RWPE1 (cell line): ENCODE measurements around the gene CAPN3.

Source experiments
- CTCF ChIA-PET: fragments of 350-600 bp; sonication (Branson Sonifier 250); formaldehyde crosslinking; extraction: SDS; loops from one replicate; lab custom pipeline; 2021; lab: Yijun Ruan, JAX
- POLR2A ChIA-PET: fragments of 400-600 bp; formaldehyde crosslinking; extraction: SDS; loops from one replicate; lab custom pipeline; 2020; ENCODE audit warnings: antibody characterized with exemption; ENCODE audit not compliant: low non-redundant PET; lab: Yijun Ruan, JAX
- DNase-seq: peaks from one replicate; pipeline ENCODE4 v3.0.0; 2012; ENCODE audit warnings: low spot score
- H3K27ac ChIP-seq: fragments of 450-650 bp; 2 replicates; pipeline ENCODE4 v1.5.1; 2017
- TF ChIP-seq, protein P1 (sequence below): fragments of 450-650 bp; conservative IDR thresholded peaks from 2 replicates; pipeline ENCODE4 v1.5.1; 2017; ENCODE audit warnings: low read depth, mild to moderate bottlenecking

CAPN3 gene

DNA sequence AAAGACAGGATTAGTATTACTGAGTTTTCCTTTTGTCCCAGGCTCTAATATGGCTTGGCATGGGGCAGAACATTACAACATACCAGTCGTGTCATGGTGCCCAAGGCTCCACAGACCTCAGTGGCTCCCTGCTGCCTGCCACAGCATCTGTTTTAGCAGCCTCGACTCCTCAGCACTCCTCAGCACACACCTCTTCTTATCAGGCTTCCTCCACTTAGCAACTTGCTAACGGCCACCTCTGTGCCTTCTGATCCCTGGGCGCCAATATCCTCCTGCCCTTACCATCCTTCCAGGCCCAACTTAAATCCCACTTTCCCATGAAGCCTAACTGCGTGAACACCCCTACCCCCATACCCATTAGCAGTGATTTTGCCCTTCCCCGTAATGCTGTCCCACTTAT lies 6.2 kb upstream of the CAPN3 start:
- TF ChIP-seq, protein P1, sequence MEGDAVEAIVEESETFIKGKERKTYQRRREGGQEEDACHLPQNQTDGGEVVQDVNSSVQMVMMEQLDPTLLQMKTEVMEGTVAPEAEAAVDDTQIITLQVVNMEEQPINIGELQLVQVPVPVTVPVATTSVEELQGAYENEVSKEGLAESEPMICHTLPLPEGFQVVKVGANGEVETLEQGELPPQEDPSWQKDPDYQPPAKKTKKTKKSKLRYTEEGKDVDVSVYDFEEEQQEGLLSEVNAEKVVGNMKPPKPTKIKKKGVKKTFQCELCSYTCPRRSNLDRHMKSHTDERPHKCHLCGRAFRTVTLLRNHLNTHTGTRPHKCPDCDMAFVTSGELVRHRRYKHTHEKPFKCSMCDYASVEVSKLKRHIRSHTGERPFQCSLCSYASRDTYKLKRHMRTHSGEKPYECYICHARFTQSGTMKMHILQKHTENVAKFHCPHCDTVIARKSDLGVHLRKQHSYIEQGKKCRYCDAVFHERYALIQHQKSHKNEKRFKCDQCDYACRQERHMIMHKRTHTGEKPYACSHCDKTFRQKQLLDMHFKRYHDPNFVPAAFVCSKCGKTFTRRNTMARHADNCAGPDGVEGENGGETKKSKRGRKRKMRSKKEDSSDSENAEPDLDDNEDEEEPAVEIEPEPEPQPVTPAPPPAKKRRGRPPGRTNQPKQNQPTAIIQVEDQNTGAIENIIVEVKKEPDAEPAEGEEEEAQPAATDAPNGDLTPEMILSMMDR = no peak
- DNase-seq = no peak
- POLR2A ChIA-PET = no interaction called here
- no peak overlapping the region for H3K27ac ChIP-seq
- CTCF ChIA-PET = no interaction called here

DNA sequence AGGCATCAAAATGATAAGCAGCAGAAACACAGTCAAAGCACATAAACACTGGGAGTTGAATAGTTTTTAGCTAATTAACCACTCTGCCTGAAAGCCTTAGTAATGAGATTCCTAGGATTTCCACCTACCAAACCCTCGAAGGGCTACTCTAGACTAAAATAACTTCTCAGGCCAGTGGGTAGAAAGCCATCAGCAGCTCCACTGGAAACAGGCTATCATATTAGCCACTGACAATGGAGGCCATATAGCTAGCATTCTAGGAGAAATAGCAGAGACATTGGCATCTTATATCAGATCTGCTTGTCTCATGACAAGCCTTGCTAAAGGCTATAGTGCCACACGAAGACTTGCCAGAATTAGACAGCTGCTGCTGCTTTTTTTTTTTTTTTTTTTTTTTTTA lies 4.5 kb upstream of the CAPN3 start:
- no peak overlapping the region for H3K27ac ChIP-seq
- TF ChIP-seq, protein P1 = no peak
- ChIA-PET POLR2A (no interaction called here), CTCF (interaction anchor here (0.6 kb wide), 1 partner anchor 78 kb away, joined by 3 read pairs; no protein-coding TSS in a partner anchor)
- no peak for DNase-seq

DNA sequence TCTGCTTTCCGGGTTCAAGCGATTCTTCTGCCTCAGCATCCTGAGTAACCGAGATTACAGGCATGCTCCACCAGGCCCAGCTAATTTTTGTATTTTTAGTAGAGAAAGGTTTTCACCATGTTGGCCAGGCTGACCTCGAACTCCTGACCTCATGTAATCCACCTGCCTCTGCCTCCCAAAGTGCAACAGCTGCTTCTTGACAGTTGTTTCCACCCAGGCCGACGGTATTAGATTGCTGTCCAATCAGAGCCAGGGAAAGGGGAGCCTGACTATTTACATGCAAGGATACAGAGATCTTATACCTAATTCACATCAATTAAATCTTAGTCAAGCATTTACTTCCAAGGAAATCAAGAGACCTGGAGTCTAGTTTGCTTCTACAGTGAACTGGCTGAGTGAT lies 4.0 kb upstream of the CAPN3 start:
- ChIA-PET CTCF (no interaction called here), POLR2A (no interaction called here)
- TF ChIP-seq, protein P1 = no peak
- DNase-seq = no peak
- no peak overlapping the region for H3K27ac ChIP-seq

DNA sequence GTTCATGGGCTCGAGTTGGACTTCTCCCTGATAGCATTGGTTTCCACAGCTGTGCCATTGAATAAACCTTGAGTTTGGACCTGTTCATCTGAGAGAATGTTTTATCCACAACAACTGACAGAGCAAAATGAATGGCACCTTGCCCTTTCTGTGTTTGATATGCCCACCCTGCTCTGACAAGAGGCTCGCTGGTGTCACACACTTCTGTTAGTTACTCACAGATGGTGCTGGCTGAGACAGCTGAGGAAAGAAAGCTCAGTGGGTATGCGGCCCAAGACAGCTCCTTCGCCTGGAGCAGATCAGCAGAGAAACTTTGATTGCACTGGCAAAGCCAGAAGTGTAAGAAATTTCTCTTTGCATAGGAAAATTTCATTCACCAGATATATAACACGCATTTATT lies 2.5 kb upstream of the CAPN3 start:
- TF ChIP-seq, protein P1 = no peak
- DNase-seq = no peak
- no peak overlapping the region for H3K27ac ChIP-seq
- ChIA-PET POLR2A (no interaction called here), CTCF (no interaction called here)

DNA sequence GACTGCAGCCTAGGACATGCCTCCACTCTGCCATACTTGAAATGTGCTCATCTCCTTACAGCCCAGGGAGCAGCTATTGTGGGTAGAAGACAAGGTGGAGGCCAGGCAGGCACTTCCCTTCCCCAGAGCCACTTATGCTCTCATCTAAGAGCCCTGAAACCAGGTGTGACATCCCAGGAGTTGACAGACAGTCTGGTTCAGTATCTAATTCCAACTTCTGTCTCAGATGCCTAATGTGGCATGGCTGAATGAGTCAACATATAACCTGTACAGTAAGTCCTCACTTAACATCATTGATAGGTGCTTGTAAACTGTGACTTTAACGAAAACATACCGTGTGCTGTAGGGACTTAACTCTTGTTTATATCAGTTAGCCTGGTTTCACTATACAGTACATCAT lies 1.2 kb upstream of the CAPN3 start:
- no peak for DNase-seq
- ChIA-PET POLR2A (no interaction called here), CTCF (interaction anchor here (0.7 kb wide), 1 partner anchor 67 kb away, joined by 3 read pairs; no protein-coding TSS in a partner anchor)
- no peak overlapping the region for H3K27ac ChIP-seq
- TF ChIP-seq, protein P1 = no peak

DNA sequence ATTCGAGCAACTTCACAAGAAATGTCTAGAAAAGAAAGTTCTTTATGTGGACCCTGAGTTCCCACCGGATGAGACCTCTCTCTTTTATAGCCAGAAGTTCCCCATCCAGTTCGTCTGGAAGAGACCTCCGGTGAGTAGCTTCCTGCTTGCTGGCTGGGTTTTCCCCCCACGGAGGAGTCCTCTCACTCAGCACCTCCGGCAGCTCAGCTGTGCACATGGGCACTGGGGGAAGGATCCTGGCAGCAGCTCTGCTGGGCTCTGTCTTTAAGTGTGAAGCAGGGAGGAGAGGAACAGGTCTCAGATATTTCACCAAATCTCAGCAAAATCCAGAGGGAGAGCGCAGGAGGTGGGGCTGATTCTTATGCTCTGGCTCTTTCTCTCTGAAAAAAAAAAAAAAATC lies 684 bp downstream of the CAPN3 start:
- TF ChIP-seq, protein P1 = no peak
- CTCF ChIA-PET = no interaction called here
- POLR2A ChIA-PET = no interaction called here
- no peak for DNase-seq
- no peak overlapping the region for H3K27ac ChIP-seq
